NCI-H1436 treated with DMSO at 0.1 percent for 48 hours (cell line): ENCODE results near the gene ARHGEF1.
"Not testable (repeated sequence)": the region's sequence is repeated elsewhere in the genome, so short reads cannot be mapped to it uniquely, and the experiment has no call there.

Experiments used
- DNase-seq: peaks from one replicate; lab custom pipeline; 2025; lab: John Stamatoyannopoulos, UW

ARHGEF1 gene

GRCh38 chr19:41905273-41906002 is 22.5 kb downstream of the ARHGEF1 start:
- no peak for DNase-seq

- no peak for DNase-seq
Measured at GRCh38 chr19:41906271-41906670, 23.3 kb downstream of the ARHGEF1 start.

GRCh38 chr19:41906916-41907680 is 24.1 kb downstream of the ARHGEF1 start:
- no peak for DNase-seq

GRCh38 chr19:41907994-41908615 is 25.1 kb downstream of the ARHGEF1 start:
- no peak for DNase-seq

DNA sequence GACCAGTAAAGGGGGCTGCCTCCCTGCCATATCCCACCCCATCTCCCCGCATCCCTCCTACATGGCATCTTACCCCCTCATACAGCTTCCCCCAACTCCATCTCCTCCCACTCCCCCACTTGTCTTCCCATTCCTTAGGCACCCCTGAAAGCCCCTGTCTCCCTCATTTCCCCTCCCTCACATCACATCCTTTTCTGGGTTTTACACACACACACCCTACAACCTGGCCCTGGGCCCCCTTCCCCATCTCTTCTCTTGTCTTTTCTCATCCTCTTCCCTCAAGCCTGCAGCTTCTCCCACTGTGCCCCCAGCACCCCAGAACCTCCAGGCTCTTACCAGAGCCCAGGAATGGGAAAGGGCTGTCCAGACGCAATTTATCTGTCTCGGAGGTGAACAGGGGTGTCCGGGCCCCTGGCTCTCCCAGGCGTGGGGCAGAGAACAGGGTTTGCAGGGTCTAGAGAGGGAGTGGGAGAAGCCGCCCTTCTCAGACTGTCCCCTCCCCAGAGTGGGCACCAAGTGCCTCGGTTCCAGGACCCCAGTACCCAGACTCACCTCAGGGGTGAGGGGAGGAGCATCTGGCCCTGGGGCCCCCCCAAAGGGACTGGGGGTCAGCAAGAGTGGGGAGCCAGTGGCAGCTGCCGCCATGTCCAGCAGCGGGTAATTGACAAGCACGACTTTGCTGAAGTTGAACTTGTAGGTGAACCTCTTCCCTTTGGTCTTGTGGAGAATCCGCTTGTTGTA is 25.9 kb downstream of the ARHGEF1 start:
- DNase-seq: no peak

DNA sequence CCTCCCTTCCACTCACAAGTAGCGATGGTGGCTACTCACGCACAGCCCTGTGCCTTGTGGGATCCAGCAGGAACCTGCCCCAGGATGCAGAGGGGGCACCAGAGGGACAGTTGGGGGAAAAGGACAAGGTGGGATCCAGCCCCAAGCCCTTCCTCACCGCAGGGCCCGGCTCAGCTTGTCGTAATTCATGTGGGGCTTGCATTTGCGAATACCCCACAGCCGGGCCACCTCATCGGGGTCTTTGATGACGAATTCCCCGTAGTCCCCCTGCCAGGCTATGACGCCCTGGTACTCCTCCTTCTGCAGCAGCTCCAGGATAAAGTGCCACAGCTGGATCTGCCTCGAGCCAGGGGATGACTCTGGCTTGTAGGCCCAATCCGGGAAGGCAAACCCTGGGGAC is 26.7 kb downstream of the ARHGEF1 start:
- DNase-seq: no peak

DNA sequence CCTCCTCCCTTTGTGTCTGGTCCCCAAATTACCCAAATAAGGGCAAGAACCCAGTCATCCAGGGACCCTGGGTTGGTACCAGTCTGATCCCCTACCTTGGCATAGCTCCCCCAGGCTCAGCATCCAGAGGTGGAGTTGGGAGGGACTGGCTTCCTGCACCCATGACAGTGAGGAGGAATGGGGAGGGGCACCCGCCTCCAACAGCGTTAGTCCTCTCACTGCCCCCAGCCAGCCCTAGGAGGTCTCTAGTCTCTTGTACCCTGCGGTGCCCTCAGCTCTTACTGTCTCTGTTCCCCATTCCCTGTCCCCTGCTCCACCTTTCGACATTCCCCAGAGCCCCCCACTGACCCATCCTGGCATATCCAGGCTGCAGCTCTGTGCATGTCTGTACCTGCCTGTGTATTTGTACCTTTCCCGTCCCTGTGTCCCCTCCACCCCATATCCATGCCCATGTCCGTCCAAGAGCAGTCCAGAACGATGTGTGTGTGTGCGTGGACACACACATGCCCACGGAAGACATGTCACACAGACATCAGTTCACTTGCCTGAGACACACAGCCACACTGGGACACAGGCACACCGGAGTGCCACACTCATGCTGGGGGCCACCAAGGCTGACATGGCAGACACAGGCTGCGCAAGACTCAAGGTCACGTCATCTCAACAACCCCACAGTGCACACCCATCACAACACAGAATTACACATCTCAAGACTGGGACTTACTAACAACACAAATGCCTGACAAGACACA is 27.4 kb downstream of the ARHGEF1 start:
- DNase-seq: no peak

GRCh38 chr19:41910992-41911888 is 28.3 kb downstream of the ARHGEF1 start:
- no peak for DNase-seq

DNA sequence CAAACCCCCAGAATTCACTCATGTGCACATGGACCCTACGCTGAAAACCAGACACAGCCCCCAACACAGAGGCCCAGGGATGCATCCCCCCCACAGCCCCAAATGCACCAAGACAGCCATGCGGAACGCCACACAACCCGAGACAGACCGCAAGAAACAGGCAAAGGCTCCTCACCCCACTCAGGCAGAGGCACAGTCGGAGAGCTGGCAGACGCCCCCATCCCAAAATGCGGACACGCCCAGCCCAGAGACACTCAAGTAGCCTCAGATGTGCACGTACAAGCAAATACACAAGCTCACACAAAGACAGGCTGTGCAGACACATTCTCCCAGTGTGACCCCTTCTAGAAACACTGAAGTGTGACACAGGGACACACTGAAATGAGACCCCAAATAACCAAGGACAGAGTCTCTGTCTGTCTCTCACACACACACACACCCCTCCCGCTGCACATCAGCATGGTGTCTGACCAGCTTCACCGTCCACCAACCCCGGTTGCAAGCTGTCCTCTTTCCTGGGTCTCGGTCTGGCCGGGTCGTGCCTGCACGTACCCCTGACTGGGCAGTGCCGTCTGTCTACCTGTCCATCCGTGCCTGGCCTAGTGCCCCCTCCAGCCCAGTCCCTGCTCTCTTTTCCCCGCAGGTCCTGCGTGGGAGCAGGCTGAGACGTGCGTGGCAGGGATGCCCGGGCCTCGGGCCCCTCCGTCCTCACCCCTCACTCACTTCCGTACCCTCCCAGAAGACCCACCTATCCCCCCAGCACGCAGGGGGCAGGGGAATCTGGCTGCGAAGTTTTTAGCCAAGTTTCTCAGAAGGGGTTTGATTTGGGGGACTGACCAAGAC is 29.1 kb downstream of the ARHGEF1 start:
- DNase-seq: no peak

DNA sequence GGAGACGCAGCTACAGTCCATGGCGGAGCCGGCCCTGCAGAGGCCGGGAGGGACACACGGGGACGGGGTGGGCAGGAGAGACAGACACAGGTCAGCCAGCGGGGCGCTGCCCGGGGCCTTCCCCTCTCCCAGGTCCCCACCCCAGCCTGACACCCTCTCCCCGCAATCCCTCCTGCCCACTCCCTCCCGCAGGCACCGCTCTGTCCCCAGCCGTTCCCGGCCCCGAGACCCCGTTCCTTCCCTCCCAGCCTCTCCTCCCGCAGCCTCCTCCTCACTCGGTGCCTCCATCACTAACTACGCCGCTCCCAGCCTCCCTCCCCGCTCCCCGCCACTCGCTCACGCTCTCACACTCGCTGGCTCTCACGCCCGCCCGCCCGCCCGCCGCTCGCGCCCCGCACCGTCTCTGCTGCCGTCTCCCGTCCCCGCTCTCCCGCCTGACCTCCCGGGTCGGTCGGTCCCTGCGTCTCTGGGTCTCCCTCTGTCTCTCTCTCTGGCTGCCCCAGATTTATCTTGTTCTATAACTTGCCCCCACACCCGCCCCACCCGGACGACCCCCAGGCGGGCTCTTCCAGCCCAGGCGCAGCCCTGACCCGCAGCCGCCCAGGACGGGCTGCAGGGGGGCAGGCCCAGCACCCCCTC is 30.0 kb downstream of the ARHGEF1 start:
- DNase-seq: no peak

DNA sequence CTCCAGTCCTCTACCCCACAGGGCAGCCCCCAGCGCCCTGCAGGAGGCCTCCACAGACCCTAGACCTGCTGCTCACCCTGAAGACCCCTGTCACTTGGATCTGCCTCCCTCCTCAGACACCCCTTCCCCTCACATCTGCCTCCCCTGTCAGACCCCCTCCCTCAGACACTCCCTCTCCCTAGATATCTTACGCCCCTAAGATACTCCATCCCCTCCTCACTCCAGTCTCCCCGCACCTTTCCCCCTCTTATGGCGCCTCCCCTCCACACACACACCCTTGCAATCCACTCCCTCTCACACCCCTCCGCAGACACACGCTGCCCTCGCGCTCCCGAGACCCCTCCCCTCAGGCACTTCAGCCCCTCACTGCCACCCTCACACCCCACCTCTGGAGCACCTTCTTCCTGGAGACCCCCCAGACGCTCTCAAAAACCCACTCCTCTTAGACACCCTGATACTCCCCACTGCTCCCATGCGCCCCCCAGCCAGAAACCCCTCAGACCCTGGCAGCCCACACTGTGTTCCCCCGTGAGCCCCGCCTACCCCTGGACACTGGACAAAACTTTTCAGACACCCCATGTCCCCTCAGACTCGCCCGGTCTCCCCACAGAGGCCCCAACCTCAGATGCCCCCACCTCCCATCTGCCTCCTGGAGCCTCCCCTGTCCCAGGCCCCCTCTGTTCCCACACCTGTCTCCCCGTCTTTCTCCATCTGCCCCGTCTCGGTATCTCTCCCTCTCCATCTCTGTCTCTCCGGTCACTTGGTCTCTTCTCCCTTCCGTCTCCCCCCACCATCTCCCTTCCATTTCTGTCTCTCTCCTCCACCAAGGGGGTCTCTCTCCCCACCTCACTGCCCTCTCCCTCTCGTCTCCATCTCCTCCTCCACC is 30.8 kb downstream of the ARHGEF1 start:
- DNase-seq: no peak

DNA sequence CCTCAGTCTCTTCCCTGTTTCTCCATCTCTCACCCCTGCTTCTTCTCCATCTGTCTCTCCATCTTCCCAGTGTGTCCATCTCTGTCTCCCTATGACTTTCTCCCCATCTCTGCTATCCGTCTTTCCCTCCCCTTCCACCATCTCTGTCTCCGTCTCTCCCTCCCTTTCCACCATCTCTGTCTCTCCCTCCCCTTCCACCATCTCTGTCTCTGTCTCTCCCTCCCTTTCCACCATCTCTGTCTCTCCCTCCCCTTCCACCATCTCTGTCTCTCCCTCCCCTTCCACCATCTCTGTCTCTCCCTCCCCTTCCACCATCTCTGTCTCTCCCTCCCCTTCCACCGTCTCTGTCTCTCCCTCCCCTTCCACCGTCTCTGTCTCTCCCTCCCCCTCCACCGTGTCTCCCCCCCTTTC is 31.4 kb downstream of the ARHGEF1 start:
- DNase-seq: not testable (repeated sequence)

DNA sequence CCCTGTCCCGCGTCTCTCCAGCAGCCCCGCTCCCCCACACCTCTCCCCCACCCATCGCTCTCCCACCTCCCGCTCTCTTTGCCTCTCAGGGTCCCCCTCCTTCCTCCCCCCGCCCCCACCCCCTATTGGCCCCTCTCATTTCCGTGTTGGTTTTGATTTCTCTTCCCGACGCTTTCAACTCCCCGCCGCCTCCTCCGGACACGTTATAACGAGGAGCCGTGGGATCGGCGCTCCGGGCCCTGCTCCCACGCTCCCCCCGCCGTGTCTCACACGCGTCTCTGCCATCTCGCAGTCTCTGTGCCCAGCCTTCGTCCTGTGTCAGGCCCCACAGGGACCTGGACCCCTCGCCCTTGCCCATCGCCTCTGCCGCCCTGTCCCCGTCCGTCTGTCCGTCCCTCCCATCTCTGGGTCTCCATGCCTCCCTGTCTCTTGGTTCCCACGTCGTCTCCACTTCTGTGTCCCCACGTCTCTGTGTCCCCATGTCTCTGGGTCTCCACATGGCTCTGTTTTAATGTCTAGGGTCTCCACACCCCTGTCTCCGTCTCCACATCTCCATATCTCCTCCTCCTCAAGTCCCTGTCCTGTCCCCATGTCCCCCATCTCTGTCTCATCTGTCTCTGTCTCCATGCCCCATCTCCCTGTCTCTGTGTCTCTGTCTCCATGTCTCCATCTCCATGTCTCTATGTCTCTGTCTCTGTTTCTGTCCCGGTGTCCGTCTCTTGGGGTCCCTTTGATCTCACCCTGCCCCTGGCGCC is 32.2 kb downstream of the ARHGEF1 start:
- DNase-seq: no peak

- DNase-seq: no peak
Measured at GRCh38 chr19:41915776-41916414, 32.9 kb downstream of the ARHGEF1 start.

DNA sequence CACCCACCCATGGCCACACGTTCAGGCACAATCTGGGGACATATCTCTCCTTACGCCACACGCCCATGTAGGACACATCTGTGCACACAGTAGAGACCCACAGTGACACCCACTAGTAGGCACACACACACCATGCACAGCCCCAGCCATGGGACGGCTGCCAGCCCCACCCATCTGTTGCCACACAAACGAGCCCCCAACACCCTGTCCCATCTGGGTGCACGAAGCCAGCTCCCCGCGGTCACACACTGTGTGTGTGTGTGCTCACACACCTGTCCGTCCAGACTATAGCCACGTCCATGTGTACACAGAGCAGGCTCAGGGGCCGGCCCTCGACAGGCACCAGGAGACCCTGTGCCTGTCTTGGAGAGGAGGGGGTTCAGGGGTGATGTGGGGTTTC is 34.7 kb downstream of the ARHGEF1 start:
- DNase-seq: no peak

- DNase-seq: no peak
Measured at GRCh38 chr19:41918095-41918494, 35.1 kb downstream of the ARHGEF1 start.
